ENCODE results near the gene TMED5.
"Not testable (repeated sequence)": the region's sequence is repeated elsewhere in the genome, so short reads cannot be mapped to it uniquely, and the experiment has no call there.

TMED5 gene

DNA sequence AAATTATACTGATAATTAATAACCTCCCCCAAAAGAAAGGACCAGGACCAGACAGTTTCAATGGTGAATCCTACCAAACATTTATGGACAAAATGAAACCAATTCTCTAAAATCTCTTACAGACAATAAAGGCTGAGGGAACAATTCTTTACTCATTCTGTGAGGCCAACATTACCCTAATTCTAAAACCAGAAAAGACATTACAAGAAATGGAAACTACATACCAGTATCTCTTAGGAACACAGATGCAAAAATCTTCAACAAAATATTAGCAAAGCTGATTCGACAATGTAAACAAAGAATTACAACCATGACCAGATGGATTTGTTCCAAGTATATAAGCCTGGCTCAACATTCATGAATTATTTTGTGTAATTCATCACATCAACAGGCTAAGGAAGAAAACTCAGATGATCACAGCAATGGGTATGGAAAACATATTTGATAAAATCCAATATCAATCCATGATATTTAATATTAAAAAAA, 8.6 kb downstream of the TMED5 start:
- no peak for DNase-seq (ENCODE audit: low read depth in 2 of 2)

GRCh38 chr1:93170141-93170678, 10.0 kb downstream of the TMED5 start:
- not testable (repeated sequence) for DNase-seq (ENCODE audit: low read depth in 2 of 2)

DNA sequence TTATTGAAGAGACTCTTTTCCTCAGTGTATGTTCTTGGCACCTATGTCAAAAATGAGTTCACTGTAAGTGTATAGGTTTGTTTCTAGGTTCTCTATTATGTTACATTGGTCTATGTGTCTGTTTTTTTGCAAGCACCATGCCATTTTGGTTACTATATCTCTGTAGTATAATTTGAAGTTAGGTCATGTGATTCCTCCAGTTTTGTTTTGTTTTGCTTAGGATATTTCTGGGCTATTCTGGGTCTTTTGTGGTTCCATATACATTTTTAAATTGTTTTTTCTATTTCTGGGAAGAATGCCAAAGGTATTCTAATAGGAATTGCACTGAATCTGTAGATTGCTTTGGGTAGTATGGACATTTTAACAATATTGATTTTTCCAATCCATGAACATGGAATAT, 13.2 kb downstream of the TMED5 start:
- no peak for DNase-seq (ENCODE audit: low read depth in 2 of 2)

- not testable (repeated sequence) for DNase-seq (ENCODE audit: low read depth in 2 of 2)
These were observed 14.3 kb downstream of the TMED5 start for GRCh38 chr1:93165895-93166294.

- DNase-seq (ENCODE audit: low read depth in 2 of 2) = no peak
These were observed 15.4 kb downstream of the TMED5 start for GRCh38 chr1:93164816-93165215.

- DNase-seq (ENCODE audit: low read depth in 2 of 2) = not testable (repeated sequence)
These were observed 16.9 kb downstream of the TMED5 start for GRCh38 chr1:93163314-93163713.

GRCh38 chr1:93159337-93159736, 20.9 kb downstream of the TMED5 start:
- DNase-seq (ENCODE audit: low read depth in 2 of 2) = no peak

GRCh38 chr1:93155335-93155734, 24.9 kb downstream of the TMED5 start:
- no peak for DNase-seq (ENCODE audit: low read depth in 2 of 2)

GRCh38 chr1:93154898-93155297, 25.3 kb downstream of the TMED5 start:
- DNase-seq (ENCODE audit: low read depth in 2 of 2) = no peak

DNA sequence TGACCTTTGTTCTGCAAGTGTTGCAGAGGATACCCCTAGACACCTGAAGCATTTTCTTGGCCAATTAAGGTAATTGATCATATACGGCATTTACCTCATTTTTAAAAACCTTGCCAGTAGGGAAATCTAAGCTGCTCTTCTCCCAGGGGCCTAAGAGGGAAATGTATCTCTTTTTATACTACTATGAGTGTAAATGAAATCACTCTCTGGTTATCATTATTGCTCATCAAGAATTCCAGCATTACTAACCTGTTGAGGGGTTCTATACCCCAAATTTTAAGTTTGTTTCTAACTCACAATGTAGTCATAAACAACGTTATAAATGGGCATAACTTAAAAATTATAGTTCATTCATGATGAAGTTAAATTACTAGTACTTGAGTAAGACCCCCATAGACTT, 27.4 kb downstream of the TMED5 start:
- DNase-seq (ENCODE audit: low read depth in 2 of 2) = no peak

DNA sequence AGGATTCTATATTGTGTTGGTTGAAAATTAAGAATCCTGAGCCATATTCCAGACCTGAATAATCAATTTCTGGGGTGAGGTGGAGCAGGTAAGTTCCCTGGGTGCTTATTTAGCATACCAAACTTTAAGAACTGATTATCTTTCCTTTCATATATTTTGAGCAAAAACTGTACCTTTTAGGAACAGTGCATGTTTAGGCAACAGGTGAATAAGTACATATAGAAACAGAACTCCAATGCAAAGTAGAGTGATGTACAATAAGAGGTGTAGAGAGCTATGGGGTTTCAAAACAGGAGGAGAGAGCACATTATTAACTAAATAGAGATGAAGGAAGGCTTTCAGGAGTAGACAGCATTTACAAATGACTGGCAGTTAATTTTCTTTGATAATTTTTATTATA, 28.7 kb downstream of the TMED5 start:
- no peak for DNase-seq (ENCODE audit: low read depth in 2 of 2)

DNA sequence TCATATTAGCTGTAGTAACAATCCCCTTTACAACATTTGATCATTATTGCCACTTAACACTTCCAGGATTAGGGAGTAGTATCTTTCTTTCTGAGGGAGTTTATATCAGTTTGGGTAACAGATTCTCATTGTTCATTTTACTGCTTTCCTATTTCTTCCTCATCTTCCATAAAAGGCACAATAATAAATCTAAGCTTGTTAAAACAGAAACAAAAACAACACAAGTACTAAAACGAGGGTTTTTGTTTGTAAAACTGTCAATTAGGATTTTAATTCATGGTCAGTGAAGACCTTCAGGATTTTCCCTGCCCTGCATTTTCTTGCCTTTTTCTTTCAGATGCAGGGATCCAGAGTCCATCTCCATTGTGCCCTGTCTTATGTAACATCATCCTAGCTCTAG, 29.5 kb downstream of the TMED5 start:
- DNase-seq (ENCODE audit: low read depth in 2 of 2) = no peak

DNA sequence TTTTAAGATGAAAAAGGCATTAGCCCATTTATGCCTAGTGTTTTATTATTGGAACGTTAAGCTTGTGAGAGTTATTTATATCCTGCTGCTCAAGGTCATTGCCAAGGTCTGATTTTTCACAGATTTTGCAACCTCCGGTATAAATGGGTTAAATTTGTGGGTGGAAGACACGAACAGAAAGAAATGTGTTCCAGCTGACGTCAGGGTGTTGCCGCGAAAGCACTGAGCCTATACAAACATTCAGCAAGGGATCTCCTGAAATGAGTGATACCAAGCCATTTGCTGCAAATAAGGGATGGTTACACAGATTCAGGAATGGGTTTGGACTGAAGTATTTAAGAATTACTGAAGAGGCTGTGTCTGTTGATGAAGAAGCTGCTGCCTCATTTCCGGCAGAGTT, 32.2 kb downstream of the TMED5 start:
- no peak for DNase-seq (ENCODE audit: low read depth in 2 of 2)

DNA sequence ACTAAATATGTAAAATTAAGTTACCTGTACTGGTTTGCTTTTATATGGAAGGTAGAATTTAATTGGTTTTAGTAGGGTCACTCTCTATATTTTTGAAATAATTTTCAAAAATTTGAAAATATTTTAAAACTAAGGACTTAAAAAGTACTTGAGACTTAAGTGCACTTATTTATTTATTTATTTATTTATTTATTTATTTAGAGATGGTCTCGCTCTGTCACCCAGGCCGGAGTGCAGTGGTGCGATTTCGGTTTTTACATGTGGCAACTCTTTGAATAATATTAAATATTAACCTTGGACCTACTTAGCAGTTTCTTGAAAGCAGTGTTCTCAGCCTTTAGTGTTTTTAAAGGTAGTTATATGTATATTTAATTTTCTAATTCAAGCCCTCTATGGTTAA, 36.4 kb downstream of the TMED5 start:
- no peak for DNase-seq (ENCODE audit: low read depth in 2 of 2)

- DNase-seq (ENCODE audit: low read depth in 2 of 2) = no peak
These were observed 37.1 kb downstream of the TMED5 start for GRCh38 chr1:93143136-93143535.

DNA sequence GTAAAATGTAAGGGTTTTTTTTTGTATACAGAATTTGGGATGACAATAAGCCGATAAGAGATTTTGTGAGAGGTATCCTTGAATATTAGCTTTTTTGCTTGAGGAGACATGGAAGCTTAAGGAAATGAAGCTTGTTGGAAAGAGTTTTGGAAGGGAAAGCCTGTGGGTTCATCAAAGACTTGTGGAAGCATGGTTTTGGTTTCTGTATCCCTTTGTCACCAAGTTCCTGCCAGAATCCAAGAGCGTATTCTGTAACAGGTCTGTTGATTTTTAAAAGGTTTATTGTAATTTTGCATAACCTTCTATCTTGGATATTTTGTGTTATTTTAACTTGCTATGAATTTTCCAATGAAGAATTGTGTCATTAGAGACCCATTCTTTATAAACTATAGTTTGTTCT, 38.1 kb downstream of the TMED5 start:
- DNase-seq (ENCODE audit: low read depth in 2 of 2) = no peak

GRCh38 chr1:93140106-93140505, 40.1 kb downstream of the TMED5 start:
- DNase-seq (ENCODE audit: low read depth in 2 of 2) = no peak

GRCh38 chr1:93137604-93138292, 42.5 kb downstream of the TMED5 start:
- DNase-seq (ENCODE audit: low read depth in 2 of 2) = no peak

DNA sequence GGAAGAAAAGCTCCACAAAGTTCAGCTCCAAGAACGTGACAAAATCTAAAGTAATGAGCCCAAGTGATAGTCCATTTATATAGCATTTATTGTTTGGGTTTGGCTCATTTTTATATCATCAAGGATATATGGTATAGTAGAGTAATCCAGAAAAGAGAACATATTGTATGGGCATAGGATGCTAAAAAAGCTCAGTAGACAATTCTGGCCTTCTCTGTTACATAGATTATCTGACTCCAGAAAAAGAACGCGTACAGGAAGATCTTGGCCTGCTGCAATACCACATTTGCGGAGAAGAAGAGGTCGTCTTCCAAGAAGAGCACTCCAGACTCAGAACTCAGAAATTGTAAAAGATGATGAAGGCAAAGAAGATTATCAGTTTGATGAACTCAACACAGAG, 43.8 kb downstream of the TMED5 start:
- no peak for DNase-seq (ENCODE audit: low read depth in 2 of 2)

DNA sequence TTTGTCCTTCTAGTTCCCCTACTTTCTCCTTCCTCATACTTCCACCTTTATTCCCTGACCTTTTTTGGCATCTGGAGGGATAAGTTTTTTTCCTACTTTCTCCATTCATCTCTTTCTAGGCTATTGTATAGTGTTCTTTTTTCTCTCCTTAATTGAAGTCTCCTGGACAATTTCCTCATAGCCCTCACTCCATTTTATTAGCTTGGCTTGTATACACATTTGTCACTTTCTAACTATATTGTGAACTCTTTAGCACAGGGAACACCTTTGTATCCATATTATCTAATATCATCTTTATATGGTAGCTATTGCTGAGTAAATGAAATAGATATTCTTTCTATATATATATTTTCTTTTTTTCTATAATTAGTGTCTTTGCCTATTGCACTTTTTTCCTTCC, 47.6 kb downstream of the TMED5 start:
- no peak for DNase-seq (ENCODE audit: low read depth in 2 of 2)

GRCh38 chr1:93129507-93130099, 50.6 kb downstream of the TMED5 start:
- no peak for DNase-seq (ENCODE audit: low read depth in 2 of 2)

DNA sequence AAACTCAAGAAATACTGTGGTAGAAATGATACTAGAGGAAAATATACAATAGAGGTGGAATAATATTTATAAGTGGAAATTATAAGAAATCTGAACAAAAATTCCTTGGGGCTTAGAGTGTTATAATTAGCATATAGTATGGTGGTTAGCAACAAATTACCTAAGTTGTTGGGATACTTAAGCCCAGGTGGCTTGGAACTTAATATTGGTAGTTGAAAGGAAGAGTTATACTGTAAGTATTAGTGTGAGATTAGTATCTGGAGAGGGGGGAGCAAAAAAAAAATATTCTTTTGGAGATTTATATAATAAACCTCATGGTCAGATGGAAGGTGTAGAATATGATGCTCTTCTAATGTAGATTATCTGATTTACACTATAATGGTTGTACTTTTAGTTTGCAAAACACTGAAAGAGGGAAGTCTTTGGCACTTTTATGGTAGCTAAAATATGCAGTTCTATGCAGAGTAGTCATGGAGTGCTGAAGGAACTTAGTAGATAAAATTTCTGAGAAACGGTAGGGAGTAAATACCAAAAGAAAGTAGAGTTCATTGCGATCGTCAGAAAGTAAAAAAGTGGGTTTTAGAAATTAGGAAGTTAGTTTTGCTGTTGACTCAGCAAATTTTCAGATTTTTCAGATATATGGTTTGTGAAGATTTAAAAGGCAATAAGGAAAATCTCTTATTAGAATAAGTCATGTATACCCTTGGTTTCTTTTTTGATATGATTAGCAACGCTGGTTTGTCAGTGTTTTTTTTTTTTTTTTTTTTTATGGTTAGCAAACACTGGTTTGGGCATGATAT, 55.5 kb downstream of the TMED5 start:
- DNase-seq (ENCODE audit: low read depth in 2 of 2) = no peak
